Measurements from ENCODE around the gene RAD9B. TPM values are rescaled to one million over a fixed set of nuclear protein-coding genes. Genes with fewer than 3 reads are reported as not detected.
A peak's percentile ranks its signal among the peaks of the same experiment; 100 is the strongest.
"Not testable (repeated sequence)": the region's sequence is repeated elsewhere in the genome, so short reads cannot be mapped to it uniquely, and the experiment has no call there.

Gene RAD9B
- 1 to 10 TPM in 1 of 2 donors, under 1 TPM in 1; 0.57 to 2.2 TPM for total RNA-seq
- 1 to 10 TPM in 1 of 2 donors, not detected in 1; 2.2 TPM for polyA plus RNA-seq
- long read RNA-seq, donor 1, partial matches to known transcripts: 0 of 5 reads
- long read RNA-seq, donor 1, other reads (novel, unspliced or antisense): 5 of 5 reads
- long read RNA-seq, donor 2: 0 reads

GRCh38 chr12:110501752-110502738 is at the start of gene RAD9B, which contains the start of gene VPS29:
TSS of gene RAD9B (plus strand) at chr12:110502331. CDS start at chr12:110502338, 7 bp downstream.
TSS of gene VPS29 (minus strand) at chr12:110502111. CDS start at chr12:110502051, 60 bp downstream.
- Histone ChIP-seq H3K9me3 (ENCODE audit: control insufficient read depth, low read length) (no peaks in the 10 kb centered on the region), H3K36me3 (ENCODE audit: control insufficient read depth in 1 of 2, insufficient read depth in 2 of 2, low read length in 1 of 2) (no peaks in the 10 kb centered on the region), H3K27ac (ENCODE audit: low read depth in 1 of 2, low read length in 2 of 2) (peak within 1 kb of the TSS; percentile 69 to 87), H3K4me3 (ENCODE audit: low read length in 2 of 2) (peak within 1 kb of the TSS; percentile 73 to 85), H3K27me3 (ENCODE audit: control insufficient read depth in 1 of 2, insufficient read depth in 2 of 2, low read length in 1 of 2) (no peaks in the 10 kb centered on the region), H3K4me1 (ENCODE audit: control insufficient read depth in 1 of 2, insufficient read depth in 2 of 2, low read length in 2 of 2) (peaks cover 0 to 6% of the 10 kb centered on the region in 2 donors)
- DNase-seq: peak; percentile 99
- intact Hi-C loops (cut with DNase I): loop anchor here (2.0 to 5.0 kb wide), 3 partner anchors 33 to 80 kb away; partner anchors contain the start of genes FAM216A (in 2 of the 2), GPN3 (in 2 of the 2) and PPTC7 (in 1 of the 2)
- peak; percentile 99 for ATAC-seq (ENCODE audit: low FRiP score)
- 8% methylated on average over 59 to 61 of the region's 61 CpGs for WGBS, 2 donors

- Histone ChIP-seq H3K9me3 (ENCODE audit: control insufficient read depth, low read length) (no peaks in the 10 kb centered on the region), H3K27me3 (ENCODE audit: control insufficient read depth in 1 of 2, insufficient read depth in 2 of 2, low read length in 1 of 2) (no peaks in the 10 kb centered on the region), H3K4me1 (ENCODE audit: control insufficient read depth in 1 of 2, insufficient read depth in 2 of 2, low read length in 2 of 2) (no peaks in the 10 kb centered on the region), H3K4me3 (ENCODE audit: low read length in 2 of 2) (no peak overlapping the region), H3K36me3 (ENCODE audit: control insufficient read depth in 1 of 2, insufficient read depth in 2 of 2, low read length in 1 of 2) (peaks cover under 1 to 2% of the 10 kb centered on the region in 2 donors), H3K27ac (ENCODE audit: low read depth in 1 of 2, low read length in 2 of 2) (no peak overlapping the region)
- 92 to 95% methylated on average over 4 of the region's 4 CpGs for WGBS, 2 donors
- no peak for ATAC-seq (ENCODE audit: low FRiP score)
- no peak for DNase-seq
- intact Hi-C loops (cut with DNase I): loop anchor here (5.0 to 10.0 kb wide), 3 partner anchors 149 to 434 kb away; no protein-coding TSS in a partner anchor
These were observed 48.4 kb upstream of the RAD9B start for GRCh38 chr12:110453569-110454296.

DNA sequence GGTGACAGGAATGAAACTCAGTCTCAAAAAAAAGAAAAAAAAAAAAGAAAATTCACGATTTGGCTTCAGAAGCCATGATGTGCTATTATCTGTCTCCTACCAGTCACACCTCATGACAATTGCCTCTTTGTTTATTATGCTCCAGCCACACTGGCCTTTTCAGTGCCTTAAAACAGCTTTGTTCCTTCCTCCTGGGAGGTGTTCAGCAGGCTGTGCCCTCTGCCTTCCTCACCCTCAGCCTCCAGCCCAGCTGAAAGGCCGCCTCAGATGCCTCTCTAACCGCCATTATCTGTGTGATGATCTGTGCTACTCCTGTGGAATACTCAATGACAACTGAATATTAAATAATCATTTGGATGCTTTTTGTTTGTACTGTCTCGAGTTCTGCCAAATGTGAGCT is 43.4 kb upstream of the RAD9B start:
- Histone ChIP-seq H3K36me3 (ENCODE audit: control insufficient read depth in 1 of 2, insufficient read depth in 2 of 2, low read length in 1 of 2) (peaks cover 2 to 6% of the 10 kb centered on the region in 2 donors), H3K4me3 (ENCODE audit: low read length in 2 of 2) (no peak overlapping the region), H3K9me3 (ENCODE audit: control insufficient read depth, low read length) (no peaks in the 10 kb centered on the region), H3K27ac (ENCODE audit: low read depth in 1 of 2, low read length in 2 of 2) (no peak overlapping the region), H3K4me1 (ENCODE audit: control insufficient read depth in 1 of 2, insufficient read depth in 2 of 2, low read length in 2 of 2) (no peaks in the 10 kb centered on the region), H3K27me3 (ENCODE audit: control insufficient read depth in 1 of 2, insufficient read depth in 2 of 2, low read length in 1 of 2) (no peaks in the 10 kb centered on the region)
- 83 to 93% methylated on average over 4 of the region's 4 CpGs for WGBS, 2 donors
- DNase-seq (no peak), ATAC-seq (ENCODE audit: low FRiP score) (no peak)
- intact Hi-C loops (cut with DNase I): loop anchor here in 1 of 2 donors (10.0 kb wide), 1 partner anchor 426 kb away; no protein-coding TSS in a partner anchor

DNA sequence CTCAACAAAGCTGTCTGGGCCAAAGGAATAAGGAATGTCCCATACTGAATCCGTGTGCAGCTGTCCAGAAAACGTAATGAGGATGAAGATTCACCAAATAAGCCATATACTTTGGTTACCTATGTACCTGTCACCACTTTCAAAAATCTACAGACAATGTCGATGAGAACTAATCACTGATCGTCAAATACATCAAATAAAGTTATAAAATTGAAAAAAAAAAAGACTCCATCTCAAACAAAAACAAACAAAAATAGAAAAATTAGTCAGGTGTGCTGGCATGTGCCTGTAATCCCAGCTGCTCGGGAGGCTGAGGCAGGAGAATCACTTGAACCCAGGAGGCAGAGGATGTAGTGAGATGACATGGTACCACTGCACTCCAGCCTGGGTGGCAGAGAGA is 40.9 kb upstream of the RAD9B start:
- H3K36me3 ChIP-seq (ENCODE audit: control insufficient read depth in 1 of 2, insufficient read depth in 2 of 2, low read length in 1 of 2); DNase-seq; H3K4me3 ChIP-seq (ENCODE audit: low read length in 2 of 2); H3K9me3 ChIP-seq (ENCODE audit: control insufficient read depth, low read length); H3K27ac ChIP-seq (ENCODE audit: low read depth in 1 of 2, low read length in 2 of 2); H3K27me3 ChIP-seq (ENCODE audit: control insufficient read depth in 1 of 2, insufficient read depth in 2 of 2, low read length in 1 of 2); H3K4me1 ChIP-seq (ENCODE audit: control insufficient read depth in 1 of 2, insufficient read depth in 2 of 2, low read length in 2 of 2); ATAC-seq (ENCODE audit: low FRiP score): not testable (repeated sequence)
- WGBS, 2 donors: 79 to 82% methylated on average over 5 of the region's 5 CpGs
- intact Hi-C loops (cut with DNase I): loop anchor here in 1 of 2 donors (5.0 kb wide), 1 partner anchor 136 kb away; no protein-coding TSS in a partner anchor

- DNase-seq: no peak
- intact Hi-C loops (cut with DNase I): loop anchor here (5.0 kb wide), 2 partner anchors 37 to 137 kb away; partner anchors contain the start of genes RAD9B (in 1 of the 2) and VPS29 (in 1 of the 2)
These were observed 37.1 kb upstream of the RAD9B start for GRCh38 chr12:110465024-110465423.

DNA sequence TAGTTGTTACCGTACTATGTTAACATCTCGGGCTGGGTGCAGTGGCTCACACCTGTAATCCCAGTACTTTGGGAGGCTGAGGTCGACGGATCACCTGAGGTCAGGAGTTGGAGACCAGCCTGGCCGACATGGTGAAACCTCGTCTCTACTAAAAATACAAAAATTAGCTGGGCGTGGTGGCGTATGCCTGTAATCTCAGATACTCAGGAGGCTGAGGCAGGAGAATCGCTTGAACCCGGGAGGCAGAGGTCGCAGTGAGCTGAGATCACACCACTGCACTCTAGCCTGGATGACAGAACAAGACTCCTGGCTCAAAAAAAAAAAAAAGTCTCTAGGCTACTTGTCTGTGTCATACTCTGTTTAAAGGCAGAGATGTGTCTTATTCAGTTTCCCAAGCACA is 36.4 kb upstream of the RAD9B start:
- intact Hi-C loops (cut with DNase I): loop anchor here (5.0 kb wide), 2 partner anchors 37 to 137 kb away; partner anchors contain the start of genes RAD9B (in 1 of the 2) and VPS29 (in 1 of the 2)
- not testable (repeated sequence) for H3K27me3 ChIP-seq (ENCODE audit: control insufficient read depth in 1 of 2, insufficient read depth in 2 of 2, low read length in 1 of 2); ATAC-seq (ENCODE audit: low FRiP score); H3K36me3 ChIP-seq (ENCODE audit: control insufficient read depth in 1 of 2, insufficient read depth in 2 of 2, low read length in 1 of 2); H3K4me1 ChIP-seq (ENCODE audit: control insufficient read depth in 1 of 2, insufficient read depth in 2 of 2, low read length in 2 of 2); H3K27ac ChIP-seq (ENCODE audit: low read depth in 1 of 2, low read length in 2 of 2); DNase-seq; H3K9me3 ChIP-seq (ENCODE audit: control insufficient read depth, low read length); H3K4me3 ChIP-seq (ENCODE audit: low read length in 2 of 2)
- 90 to 91% methylated on average over 11 of the region's 11 CpGs for WGBS, 2 donors

More at GRCh38 chr12:110465024-110465423, 37.1 kb upstream of the RAD9B start:
- Histone ChIP-seq H3K27ac (ENCODE audit: low read depth in 1 of 2, low read length in 2 of 2) (peak overlapping the region in 1 of 2 donors; percentile 6), H3K4me3 (ENCODE audit: low read length in 2 of 2) (no peak overlapping the region), H3K4me1 (ENCODE audit: control insufficient read depth in 1 of 2, insufficient read depth in 2 of 2, low read length in 2 of 2) (no peaks in the 10 kb centered on the region), H3K27me3 (ENCODE audit: control insufficient read depth in 1 of 2, insufficient read depth in 2 of 2, low read length in 1 of 2) (no peaks in the 10 kb centered on the region), H3K36me3 (ENCODE audit: control insufficient read depth in 1 of 2, insufficient read depth in 2 of 2, low read length in 1 of 2) (peaks cover 0 to 4% of the 10 kb centered on the region in 2 donors), H3K9me3 (ENCODE audit: control insufficient read depth, low read length) (no peaks in the 10 kb centered on the region)
- no peak for ATAC-seq (ENCODE audit: low FRiP score)
- 82 to 93% methylated on average over 2 of the region's 2 CpGs for WGBS, 2 donors

- Histone ChIP-seq H3K27ac (ENCODE audit: low read depth in 1 of 2, low read length in 2 of 2) (no peak overlapping the region), H3K9me3 (ENCODE audit: control insufficient read depth, low read length) (no peaks in the 10 kb centered on the region), H3K27me3 (ENCODE audit: control insufficient read depth in 1 of 2, insufficient read depth in 2 of 2, low read length in 1 of 2) (no peaks in the 10 kb centered on the region), H3K36me3 (ENCODE audit: control insufficient read depth in 1 of 2, insufficient read depth in 2 of 2, low read length in 1 of 2) (peaks cover 0 to 4% of the 10 kb centered on the region in 2 donors), H3K4me3 (ENCODE audit: low read length in 2 of 2) (no peak overlapping the region), H3K4me1 (ENCODE audit: control insufficient read depth in 1 of 2, insufficient read depth in 2 of 2, low read length in 2 of 2) (no peaks in the 10 kb centered on the region)
- 74 to 76% methylated on average over 5 of the region's 5 CpGs for whole genome bisulfite sequencing, 2 donors
- no peak for ATAC-seq (ENCODE audit: low FRiP score)
- no peak for DNase-seq
- intact Hi-C loops (cut with DNase I): loop anchor here (5.0 kb wide), 2 partner anchors 36 to 136 kb away; partner anchors contain the start of genes RAD9B (in 1 of the 2) and VPS29 (in 1 of the 2)
These were observed 35.3 kb upstream of the RAD9B start for GRCh38 chr12:110466791-110467190.

DNA sequence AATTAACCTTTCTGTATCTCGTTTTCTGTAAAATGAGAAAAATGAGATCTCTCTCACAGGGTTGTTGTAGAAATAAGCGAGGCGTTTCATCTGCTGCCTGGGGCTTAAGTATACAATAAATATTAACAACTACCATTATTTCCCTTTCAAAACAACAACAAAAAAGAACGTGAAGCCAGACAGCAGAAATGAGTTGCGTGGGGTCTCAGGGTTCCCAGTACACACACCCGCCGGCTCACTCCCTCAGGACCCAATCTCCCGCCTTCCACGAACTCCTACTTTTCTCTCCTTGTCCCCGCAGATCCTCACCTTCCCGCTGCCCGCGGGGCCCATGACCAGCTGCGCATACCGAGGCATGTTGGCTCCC is 34.3 kb upstream of the RAD9B start:
- H3K27me3 ChIP-seq (ENCODE audit: control insufficient read depth in 1 of 2, insufficient read depth in 2 of 2, low read length in 1 of 2): no peaks in the 10 kb centered on the region
- peak overlapping the region in 1 of 2 donors; percentile 66 for H3K27ac ChIP-seq (ENCODE audit: low read depth in 1 of 2, low read length in 2 of 2)
- no peaks in the 10 kb centered on the region for H3K36me3 ChIP-seq (ENCODE audit: control insufficient read depth in 1 of 2, insufficient read depth in 2 of 2, low read length in 1 of 2)
- WGBS, 2 donors: 0% methylated on average over 15 of the region's 15 CpGs
- ATAC-seq (ENCODE audit: low FRiP score): no peak
- intact Hi-C loops (cut with DNase I): loop anchor here (2.0 to 5.0 kb wide), 3 partner anchors 34 to 134 kb away; partner anchors contain the start of genes RAD9B (in 2 of the 2) and VPS29 (in 2 of the 2)
- H3K9me3 ChIP-seq (ENCODE audit: control insufficient read depth, low read length): no peaks in the 10 kb centered on the region
- H3K4me3 ChIP-seq (ENCODE audit: low read length in 2 of 2): peak overlapping the region; percentile 66 to 86
- no peaks in the 10 kb centered on the region for H3K4me1 ChIP-seq (ENCODE audit: control insufficient read depth in 1 of 2, insufficient read depth in 2 of 2, low read length in 2 of 2)
- DNase-seq: no peak

Data from aorta (tissue), 5 donors.